H1 (cell line): ENCODE data around the gene PIAS4. TPM values are rescaled to one million over a fixed set of nuclear protein-coding genes. Genes with fewer than 3 reads are reported as not detected.

Experiments
- CTCF ChIA-PET: fragments of 300-600 bp; sonication (Branson Sonifier 250); formaldehyde crosslinking; loops from one replicate; lab custom pipeline; 2021; ENCODE audit not compliant: partially characterized antibody; lab: Charles Lee
- POLR2A ChIA-PET: fragments of 300-600 bp; sonication (Branson Sonifier 250); formaldehyde crosslinking; loops from one replicate; lab custom pipeline; 2021; ENCODE audit warnings: inconsistent platforms; ENCODE audit not compliant: partially characterized antibody; lab: Charles Lee
- DNase-seq, 2 experiments: peaks; one replicate each; pipeline versions ENCODE4 v3.0.0 to v3.0.0-alpha.2; 2010 to 2022; ENCODE audit warnings: low spot score in 2 of 2, low read depth in 1 of 2, mixed read lengths in 1 of 2
- FAIRE-seq: peaks from 2 replicates; lab custom pipeline; 2011; peaks lifted over from hg19 to GRCh38; lab: Jason Lieb, UNC
- H2AFZ ChIP-seq: 2 replicates; pipeline ENCODE4 v1.8.1; 2012; ENCODE audit warnings: low read length, inconsistent platforms
- H2AK5ac ChIP-seq: 2 replicates; pipeline ENCODE4 v1.6.1; 2013; ENCODE audit warnings: low read depth, low read length
- H2BK120ac ChIP-seq: replicated peaks from 2 replicates; pipeline ENCODE3; 2013; ENCODE audit warnings: low read depth, low read length, inconsistent platforms
- H2BK12ac ChIP-seq: 2 replicates; pipeline ENCODE4 v1.6.1; 2013; ENCODE audit warnings: low read depth, low read length
- H2BK15ac ChIP-seq: 2 replicates; pipeline ENCODE4 v1.6.1; 2013; ENCODE audit warnings: low read length
- H2BK20ac ChIP-seq: 2 replicates; pipeline ENCODE4 v1.6.1; 2013; ENCODE audit warnings: low read length
- H2BK5ac ChIP-seq: 2 replicates; pipeline ENCODE4 v1.6.1; 2013; ENCODE audit warnings: low read depth, low read length
- H3K14ac ChIP-seq: 2 replicates; pipeline ENCODE4 v1.6.1; 2013; ENCODE audit warnings: inconsistent platforms; ENCODE audit not compliant: insufficient read length
- H3K18ac ChIP-seq: 2 replicates; pipeline ENCODE4 v1.6.1; 2013; ENCODE audit warnings: low read length; ENCODE audit errors: extremely low read depth
- H3K23ac ChIP-seq: 2 replicates; pipeline ENCODE4 v1.6.1; 2013; ENCODE audit warnings: inconsistent platforms; ENCODE audit not compliant: insufficient read length
- H3K23me2 ChIP-seq: 2 replicates; pipeline ENCODE4 v1.6.1; 2013; ENCODE audit warnings: low read depth, low read length
- H3K27ac ChIP-seq: 2 replicates; pipeline ENCODE4 v1.6.1; 2011; ENCODE audit warnings: low read depth, low read length, inconsistent platforms
- H3K27me3 ChIP-seq, 4 experiments: replicated peaks in 1 of 4; 1 replicate in 1 of 4; 2 replicates in 3 of 4; pipeline versions ENCODE4 v1.6.1 to v1.8.1; 2011 to 2013; ENCODE audit warnings: low read length in 3 of 4, mild to moderate bottlenecking in 3 of 4, inconsistent platforms in 2 of 4, mixed read lengths in 2 of 4, moderate library complexity in 1 of 4; ENCODE audit not compliant: control insufficient read depth in 3 of 4, insufficient read depth in 3 of 4; ENCODE audit errors: extremely low read depth in 1 of 4
- H3K36me3 ChIP-seq, 4 experiments: 2 replicates each; pipeline versions ENCODE4 v1.6.1 to v1.8.1; 2011 to 2013; ENCODE audit warnings: mild to moderate bottlenecking in 4 of 4, low read length in 3 of 4, moderate library complexity in 2 of 4, control low read depth in 1 of 4, inconsistent platforms in 1 of 4; ENCODE audit not compliant: insufficient read depth in 4 of 4, control insufficient read depth in 2 of 4
- H3K4ac ChIP-seq: replicated peaks from 2 replicates; pipeline ENCODE3; 2013; ENCODE audit warnings: low read length, low read depth, mixed read lengths, inconsistent platforms; ENCODE audit not compliant: insufficient read length
- H3K4me1 ChIP-seq, 4 experiments: replicated peaks in 1 of 4; 1 replicate in 1 of 4; 2 replicates in 3 of 4; pipeline versions ENCODE4 v1.6.1 to v1.8.1; 2011 to 2013; ENCODE audit warnings: low read length in 3 of 4, inconsistent platforms in 2 of 4, mixed read lengths in 1 of 4; ENCODE audit not compliant: insufficient read depth in 4 of 4, control insufficient read depth in 3 of 4
- H3K4me2 ChIP-seq, 2 experiments: 2 replicates each; pipeline versions ENCODE4 v1.6.1 to v1.8.1; 2011 to 2013; ENCODE audit warnings: low read depth in 2 of 2, low read length in 2 of 2, control low read depth in 1 of 2, inconsistent platforms in 1 of 2, mild to moderate bottlenecking in 1 of 2; ENCODE audit not compliant: insufficient read depth in 1 of 2
- H3K4me3 ChIP-seq, 4 experiments: fragments of 200-600, 300-600 bp in 1 of 4; sonication (generic), shearing (Covaris generic), sonication (Bioruptor Twin) in 1 of 4; 2 replicates each; pipeline versions ENCODE4 v1.5.1 to v1.8.1; 2011 to 2016; ENCODE audit warnings: low read length in 4 of 4, low read depth in 3 of 4, control low read depth in 2 of 4, inconsistent platforms in 2 of 4, mild to moderate bottlenecking in 2 of 4, mixed read lengths in 1 of 4, moderate library complexity in 1 of 4; ENCODE audit not compliant: insufficient read depth in 2 of 4; ENCODE audit errors: extremely low read depth in 1 of 4
- H3K56ac ChIP-seq: replicated peaks from 2 replicates; pipeline ENCODE3; 2013; ENCODE audit warnings: low read depth, mild to moderate bottlenecking, mixed read lengths, low read length, inconsistent platforms; ENCODE audit not compliant: insufficient read length
- H3K79me1 ChIP-seq: 2 replicates; pipeline ENCODE4 v1.6.1; 2013; ENCODE audit warnings: low read depth, low read length, control low read depth
- H3K79me2 ChIP-seq, 2 experiments: 2 replicates each; pipeline versions ENCODE4 v1.6.1 to v1.8.1; 2012 to 2013; ENCODE audit warnings: low read length in 2 of 2, mild to moderate bottlenecking in 2 of 2, inconsistent platforms in 1 of 2; ENCODE audit not compliant: insufficient read depth in 2 of 2, control insufficient read depth in 1 of 2
- H3K9ac ChIP-seq, 4 experiments: replicated peaks in 1 of 4; 1 replicate in 1 of 4; 2 replicates in 3 of 4; pipeline versions ENCODE4 v1.6.1 to v1.8.1; 2011 to 2013; ENCODE audit warnings: low read depth in 3 of 4, low read length in 3 of 4, control low read depth in 2 of 4, mild to moderate bottlenecking in 2 of 4, moderate library complexity in 2 of 4, inconsistent platforms in 1 of 4; ENCODE audit errors: extremely low read depth in 1 of 4
- H3K9me3 ChIP-seq, 2 experiments: 2 replicates each; pipeline versions ENCODE4 v1.6.1 to v1.8.1; 2012 to 2013; ENCODE audit warnings: mild to moderate bottlenecking in 2 of 2, moderate library complexity in 2 of 2, control low read depth in 1 of 2, inconsistent platforms in 1 of 2, low read depth in 1 of 2, low read length in 1 of 2, mixed read lengths in 1 of 2; ENCODE audit not compliant: insufficient read depth in 2 of 2
- H4K20me1 ChIP-seq, 2 experiments: replicated peaks in 1 of 2; 2 replicates each; pipeline versions ENCODE3 to v1.8.1; 2011 to 2013; ENCODE audit warnings: inconsistent platforms in 2 of 2, low read length in 2 of 2, mild to moderate bottlenecking in 1 of 2; ENCODE audit not compliant: insufficient read depth in 2 of 2, control insufficient read depth in 1 of 2
- H4K5ac ChIP-seq: 2 replicates; pipeline ENCODE4 v1.6.1; 2013; ENCODE audit warnings: low read length, low read depth, mixed read lengths, inconsistent platforms; ENCODE audit not compliant: insufficient read length
- H4K8ac ChIP-seq: 2 replicates; pipeline ENCODE4 v1.8.0; 2013; ENCODE audit warnings: mild to moderate bottlenecking, moderate library complexity, low read length, inconsistent platforms; ENCODE audit not compliant: insufficient read depth; ENCODE audit errors: extremely low read depth
- H4K91ac ChIP-seq: replicated peaks from 2 replicates; pipeline ENCODE3; 2013; ENCODE audit warnings: low read length, mixed read lengths, inconsistent platforms; ENCODE audit not compliant: insufficient read length
- WGBS, 2 experiments: shearing (Covaris generic) in 1 of 2; methylation state at CpG; one replicate each; pipeline versions ENCODE4 v1.1.6 to v1.1.7; 2013 to 2015; ENCODE audit warnings: low lambda C conversion rate in 2 of 2, mixed read lengths in 2 of 2, inconsistent platforms in 1 of 2, low coverage in 1 of 2, missing lambda C conversion rate in 1 of 2; ENCODE audit not compliant: insufficient replicate concordance in 2 of 2, insufficient coverage in 1 of 2, insufficient read length in 1 of 2; ENCODE audit errors: extremely low coverage in 1 of 2, missing lambda C conversion rate in 1 of 2; 5-methylcytosine and 5-hydroxymethylcytosine counted together
- polyA plus RNA-seq, 7 experiments: library from polyadenylated mRNA; depleted of rRNA in 3 of 7; stranded (reverse) in 5 of 7; unstranded in 2 of 7; fragments of >200 nt in 5 of 7; fragments of 200-250 nt in 2 of 7; gene quantifications; 1 replicate in 5 of 7; 2 replicates in 1 of 7; 4 replicates in 1 of 7; pipeline versions ENCODE4 v1.2.1 to v1.2.3, GENCODE V29; 2011 to 2013; ENCODE audit warnings: missing spikeins in 2 of 7, mixed read lengths in 2 of 7
- total RNA-seq: library from RNA; stranded (reverse); fragmentation: NEBNext Ultra II Directional; extraction: Animal tissue kit (Norgen Biotek cat#: 25700); gene quantifications from 2 replicates; pipeline ENCODE4 v1.2.1, GENCODE V29; 2021

Gene PIAS4
- total and polyA plus RNA-seq, 2 of the 8 experiments (the other 6 are each of a cell fraction or from before 2014, with no cell fraction given), result 30.2 to 51.4 TPM

DNA sequence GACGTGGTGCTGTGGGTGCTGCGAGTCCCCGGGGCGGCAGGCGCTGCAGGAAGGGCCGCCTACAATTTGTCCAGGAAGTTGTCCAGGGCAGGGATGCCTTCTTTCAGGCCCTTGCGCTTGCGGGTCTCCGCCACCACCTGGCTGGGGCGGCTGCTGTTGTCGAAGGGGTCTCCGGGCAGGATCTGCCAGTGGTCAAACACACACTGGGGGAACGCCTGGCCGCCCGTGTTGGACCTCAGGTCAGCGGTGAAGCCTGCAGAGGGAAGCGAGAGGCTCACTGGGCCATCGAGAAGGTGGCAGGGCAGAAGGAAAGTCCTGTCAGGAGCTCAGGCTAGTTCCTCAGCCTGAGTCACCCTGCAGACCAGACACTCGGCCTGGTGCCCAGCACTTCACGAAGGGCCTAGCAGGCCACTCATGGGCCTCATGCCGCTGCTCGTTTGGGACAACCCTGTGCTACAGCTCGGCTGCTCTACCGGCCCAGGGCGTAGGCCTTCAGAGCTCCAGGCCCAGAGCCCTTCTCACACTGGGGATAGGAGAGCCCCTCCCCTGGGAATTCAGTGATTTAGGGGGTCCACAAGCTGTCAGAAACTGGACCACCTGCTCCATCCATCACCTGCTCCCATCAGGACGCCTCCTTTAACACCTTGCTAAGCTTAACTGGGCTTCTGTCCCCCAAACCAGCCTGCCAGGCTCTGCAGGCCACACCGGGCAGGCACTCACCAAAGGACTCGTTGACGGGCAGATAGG lies 30.9 kb upstream of the PIAS4 start:
- Histone ChIP-seq H4K91ac (no peak overlapping the region), H3K18ac (no peak overlapping the region), H3K36me3 (peaks cover 57 to 68% (median 65%) of the 10 kb centered on the region in 4 experiments), H3K4me1 (no peaks in the 10 kb centered on the region; a peak in 3 of 7 replicates), H4K5ac (no peak overlapping the region), H3K23me2 (no peaks in the 10 kb centered on the region), H3K23ac (no peak overlapping the region), H3K14ac (no peak overlapping the region), H2BK5ac (no peak overlapping the region; the same call in 1 of the 2 replicates), H2BK15ac (no peak overlapping the region), H3K56ac (no peak overlapping the region), H3K27ac (no peak overlapping the region), H3K4me3 (no peak overlapping the region), H3K79me1 (peaks cover 9% of the 10 kb centered on the region), H2AK5ac (no peak overlapping the region), H2BK120ac (no peak overlapping the region), H3K4ac (no peak overlapping the region), H2BK20ac (no peak overlapping the region), H4K20me1 (peaks cover 55 to 57% of the 10 kb centered on the region in 2 experiments), H4K8ac (peak overlapping the region; percentile 90; the same call in 1 of the 2 replicates), H3K9me3 (no peaks in the 10 kb centered on the region), H2BK12ac (no peak overlapping the region), H3K27me3 (no peaks in the 10 kb centered on the region), H2AFZ (no peak overlapping the region), H3K4me2 (no peak overlapping the region), H3K9ac (no peak overlapping the region), H3K79me2 (peaks cover under 1 to 32% of the 10 kb centered on the region in 2 experiments; a peak in 3 of 4 replicates)
- ChIA-PET POLR2A (interaction anchor here (0.9 to 12.0 kb wide), 6 partner anchors 8 to 46 kb away, joined by 3 to 870 read pairs (median 25); partner anchors contain the start of genes DAPK3 and EEF2), CTCF (no interaction called here)
- DNase-seq (peak in 1 of 2 experiments; percentile 48), FAIRE-seq (no peak)
- WGBS, 2 experiments, result 95% methylated on average over 23 of the region's 29 CpGs; no CpG with 5 or more reads in 1 of the 2 experiments
